IPS DF 6.9 (cell line): ENCODE results near the gene SPATA2.

Source experiments
- DNase-seq: peaks from one replicate; pipeline ENCODE4 v3.0.0-alpha.2; 2013; ENCODE audit warnings: low read depth, low spot score
- H3K27ac ChIP-seq: one replicate; pipeline ENCODE4 v1.5.1; 2013; ENCODE audit warnings: low read length, control low read depth
- H3K27me3 ChIP-seq: 2 replicates; pipeline ENCODE4 v1.6.1; 2013; ENCODE audit warnings: mild to moderate bottlenecking, low read length; ENCODE audit not compliant: control insufficient read depth, insufficient read depth
- H3K36me3 ChIP-seq: 2 replicates; pipeline ENCODE4 v1.6.1; 2013; ENCODE audit warnings: low read length; ENCODE audit not compliant: control insufficient read depth, insufficient read depth
- H3K4me1 ChIP-seq: 2 replicates; pipeline ENCODE4 v1.6.1; 2013; ENCODE audit warnings: low read length; ENCODE audit not compliant: control insufficient read depth, insufficient read depth
- H3K4me3 ChIP-seq: 2 replicates; pipeline ENCODE4 v1.5.1; 2013; ENCODE audit warnings: mild to moderate bottlenecking, low read length
- H3K9me3 ChIP-seq: 2 replicates; pipeline ENCODE4 v1.6.1; 2013; ENCODE audit warnings: low read length, inconsistent platforms; ENCODE audit not compliant: control insufficient read depth, insufficient read depth
- WGBS: extraction: QIAGEN DNeasy Blood & Tissue Kit; methylation state at CpG from one replicate; pipeline ENCODE4 v1.1.7; 2013; ENCODE audit warnings: mixed read lengths, missing lambda C conversion rate; ENCODE audit not compliant: insufficient read length, insufficient coverage; 5-methylcytosine and 5-hydroxymethylcytosine counted together

Gene SPATA2

GRCh38 chr20:49856904-49857303, 58.4 kb downstream of the SPATA2 start:
- Histone ChIP-seq H3K36me3 (0 out of 2 replicates have a peak, but pooled peaks cover 1% of the 10 kb centered on the region), H3K4me3 (no peak overlapping the region), H3K27ac (no peak overlapping the region), H3K27me3 (no peaks in the 10 kb centered on the region), H3K9me3 (no peaks in the 10 kb centered on the region), H3K4me1 (no peaks in the 10 kb centered on the region)
- DNase-seq, result no peak
- WGBS, result no CpG with 5 or more reads among the region's 3 CpGs

GRCh38 chr20:49854190-49854875, 61.0 kb downstream of the SPATA2 start:
- H3K27ac ChIP-seq, result no peak overlapping the region
- WGBS, result no CpG with 5 or more reads among the region's 10 CpGs
- no peak for DNase-seq
- 0 out of 2 replicates have a peak, but pooled peaks cover 2% of the 10 kb centered on the region for H3K36me3 ChIP-seq
- no peaks in the 10 kb centered on the region for H3K9me3 ChIP-seq
- no peaks in the 10 kb centered on the region for H3K4me1 ChIP-seq
- H3K4me3 ChIP-seq, result no peak overlapping the region
- H3K27me3 ChIP-seq, result no peaks in the 10 kb centered on the region

GRCh38 chr20:49853640-49854039, 61.7 kb downstream of the SPATA2 start:
- 0 out of 2 replicates have a peak, but pooled peaks cover 2% of the 10 kb centered on the region for H3K36me3 ChIP-seq
- no peaks in the 10 kb centered on the region for H3K27me3 ChIP-seq
- no peak overlapping the region for H3K4me3 ChIP-seq
- WGBS, result no CpG with 5 or more reads among the region's 5 CpGs
- no peaks in the 10 kb centered on the region for H3K9me3 ChIP-seq
- H3K27ac ChIP-seq, result no peak overlapping the region
- no peak for DNase-seq
- no peaks in the 10 kb centered on the region for H3K4me1 ChIP-seq
